DOHH2 (cell line): ENCODE data around the gene MICAL3.

Experiments used
- CTCF ChIP-seq: fragments of 200-600 bp; sonication (generic); IDR thresholded peaks from one replicate; pipeline ENCODE4 v1.5.1; 2014; ENCODE audit warnings: antibody characterized with exemption, mild to moderate bottlenecking, low read depth, low read length; ENCODE audit not compliant: poor library complexity, severe bottlenecking
- EZH2phosphoT487 ChIP-seq: fragments of 200-600 bp; sonication (generic); IDR thresholded peaks from 2 replicates; pipeline ENCODE4 v1.6.1; 2017; ENCODE audit warnings: borderline replicate concordance, mild to moderate bottlenecking, antibody characterized with exemption, low read length, moderate library complexity, mixed read lengths

GRCh38 chr22:17804331-17805080, 219.9 kb downstream of the MICAL3 start:
- TF ChIP-seq CTCF (no peak), EZH2phosphoT487 (no peak)
